Stimulated activated CD4-positive, alpha-beta T cell treated with anti-CD3 and anti-CD28 coated beads, Interleukin-15, amount 100 ng/mL, for 24 hours (primary cell): ENCODE data around the gene PCDHA1.
"Not testable (repeated sequence)": the region's sequence is repeated elsewhere in the genome, so short reads cannot be mapped to it uniquely, and the experiment has no call there.

Experiments
- DNase-seq: peaks from one replicate; pipeline ENCODE4 v3.0.0-alpha.2; 2020

The PCDHA1 gene

DNA sequence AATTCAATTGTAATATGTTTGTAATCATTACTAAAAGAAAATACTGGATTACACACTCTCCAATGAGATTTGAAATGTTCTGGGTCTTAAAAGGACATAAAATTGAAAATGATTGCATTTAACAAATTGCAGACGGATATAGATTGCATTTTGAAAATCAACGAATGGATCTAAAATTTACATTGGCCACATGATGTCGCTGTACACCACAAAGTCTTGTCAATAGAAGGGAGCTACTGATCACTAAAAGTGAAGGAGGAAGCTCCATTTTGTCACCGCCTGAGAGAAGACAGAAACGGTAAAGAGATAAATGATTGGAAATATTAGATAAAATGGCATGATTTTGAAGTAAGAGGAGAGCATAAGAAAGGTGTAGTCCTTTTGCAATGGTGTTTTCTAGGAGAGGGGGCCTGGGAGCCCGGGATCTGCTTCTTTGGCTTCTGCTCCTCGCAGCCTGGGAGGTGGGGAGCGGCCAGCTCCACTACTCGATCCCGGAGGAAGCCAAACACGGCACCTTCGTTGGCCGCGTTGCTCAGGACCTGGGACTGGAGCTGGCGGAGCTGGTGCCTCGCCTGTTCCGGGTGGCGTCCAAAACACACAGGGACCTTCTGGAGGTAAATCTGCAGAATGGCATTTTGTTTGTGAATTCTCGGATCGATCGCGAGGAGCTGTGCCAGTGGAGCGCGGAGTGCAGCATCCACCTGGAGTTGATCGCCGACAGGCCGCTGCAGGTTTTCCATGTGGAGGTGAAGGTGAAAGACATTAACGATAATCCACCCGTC, at the start of gene PCDHA1:
Gene PCDHA1, plus strand, starts transcription at position 236 of the 782 bp plus-strand sequence.
- no peak for DNase-seq

DNA sequence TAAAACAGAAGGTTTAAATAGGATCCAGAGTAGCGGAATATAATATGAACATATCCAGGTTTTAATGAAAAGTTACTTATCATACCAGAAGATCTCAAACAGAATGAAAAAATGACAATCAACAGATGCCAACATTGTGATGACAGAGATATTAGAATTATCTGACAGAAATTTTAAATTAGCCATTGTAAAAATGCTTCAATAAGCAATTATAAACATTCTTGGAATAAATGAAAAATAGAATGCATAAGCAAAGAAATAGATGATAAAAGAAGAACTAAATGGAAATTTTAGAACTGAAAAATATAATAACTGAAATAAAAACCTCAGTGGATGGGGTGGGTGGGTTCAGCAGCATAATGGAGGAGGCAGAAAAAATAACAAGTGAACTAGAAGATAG, 48.5 kb upstream of the PCDHA1 start:
- DNase-seq: no peak

DNA sequence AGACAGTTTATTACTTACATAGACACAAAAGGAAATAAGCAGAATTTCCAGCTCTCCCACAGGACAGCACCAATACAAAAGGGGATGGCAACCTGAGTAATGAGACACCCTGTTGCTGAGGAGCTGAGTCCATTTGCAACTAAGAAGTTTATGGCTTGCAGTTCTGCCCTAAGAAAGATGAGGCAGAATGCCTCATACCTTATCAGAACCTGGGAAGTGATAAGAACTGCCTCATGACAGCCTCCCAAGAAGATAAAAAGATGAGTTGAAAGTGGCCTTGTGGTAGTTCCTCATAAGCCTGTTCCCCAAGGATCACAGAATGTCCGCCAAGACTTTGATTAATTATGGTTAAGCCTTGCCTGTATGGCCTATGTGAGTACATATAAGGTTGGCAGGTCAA, 44.0 kb upstream of the PCDHA1 start:
- DNase-seq: no peak

DNA sequence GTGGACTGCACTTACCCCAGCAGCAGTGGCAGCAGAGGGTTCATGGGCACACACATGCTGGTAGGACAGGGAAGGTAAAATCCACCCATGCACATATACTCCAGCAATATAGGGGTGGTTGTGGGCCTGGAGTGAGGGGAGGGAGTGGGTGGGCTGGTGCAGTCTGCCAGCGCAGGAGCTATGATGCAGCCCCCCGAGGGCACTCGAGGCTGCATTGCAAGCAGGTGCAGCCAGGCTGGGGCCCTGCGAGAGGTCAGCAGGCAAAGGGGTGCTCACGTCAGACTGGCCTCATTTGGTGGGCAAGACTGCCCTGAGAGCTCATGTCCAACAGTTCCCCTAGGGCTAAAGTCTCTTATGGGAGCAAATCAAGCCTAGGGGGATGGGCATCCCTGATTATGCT, 32.4 kb upstream of the PCDHA1 start:
- no peak for DNase-seq

DNA sequence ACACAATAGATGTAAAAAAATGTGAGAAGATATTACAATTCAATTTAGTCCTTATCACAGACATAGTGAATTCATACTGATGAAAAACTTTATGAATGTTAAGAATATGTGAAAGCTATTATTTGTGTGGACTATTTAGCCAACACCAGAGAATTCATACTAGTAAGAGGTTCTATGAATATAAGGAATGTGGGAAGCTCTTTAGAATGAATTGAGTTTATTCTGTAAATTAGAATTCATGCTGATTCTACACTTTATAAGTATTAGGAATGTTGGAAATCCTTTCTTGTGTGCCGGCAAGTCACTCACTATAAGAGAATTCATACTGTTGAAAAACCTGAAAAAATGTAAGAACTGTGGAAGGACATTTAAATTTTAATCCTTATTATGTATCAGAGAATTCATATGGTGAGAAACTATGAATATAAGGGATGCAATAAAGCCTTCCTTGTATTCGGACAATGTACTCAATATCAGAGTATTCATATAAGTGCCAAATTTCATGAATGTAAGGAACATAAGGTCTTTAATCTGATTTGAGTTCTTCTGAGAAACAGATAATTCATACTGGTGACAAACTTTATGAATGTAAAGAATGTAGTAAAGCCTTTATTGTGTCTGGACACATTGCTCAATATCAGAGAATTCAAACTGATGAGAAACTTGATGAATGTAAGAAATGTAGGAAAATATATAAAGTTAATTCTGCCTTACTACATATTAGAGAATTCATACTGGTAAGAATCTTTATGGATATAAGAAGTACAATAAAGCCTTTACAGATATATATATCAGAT, 21.6 kb upstream of the PCDHA1 start:
- no peak for DNase-seq

DNA sequence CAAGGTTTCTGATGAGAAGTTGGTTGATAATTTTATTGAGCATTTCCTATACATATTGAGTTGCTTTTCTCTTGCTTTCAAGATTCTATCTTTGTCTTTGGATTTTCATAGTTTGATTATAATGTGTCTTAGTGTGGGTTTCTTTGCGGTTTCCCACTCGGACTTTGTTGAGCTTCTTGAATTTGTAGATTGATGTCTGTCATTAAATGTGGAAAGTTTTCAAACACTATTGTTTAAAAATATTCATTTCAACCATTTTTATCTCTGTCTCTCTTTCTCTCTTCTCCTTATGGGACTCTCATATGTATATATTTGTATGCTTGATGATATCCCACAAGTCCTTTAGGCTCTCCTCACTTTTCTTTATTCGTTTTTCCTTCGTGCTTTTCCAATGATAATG, 18.5 kb upstream of the PCDHA1 start:
- DNase-seq: no peak

DNA sequence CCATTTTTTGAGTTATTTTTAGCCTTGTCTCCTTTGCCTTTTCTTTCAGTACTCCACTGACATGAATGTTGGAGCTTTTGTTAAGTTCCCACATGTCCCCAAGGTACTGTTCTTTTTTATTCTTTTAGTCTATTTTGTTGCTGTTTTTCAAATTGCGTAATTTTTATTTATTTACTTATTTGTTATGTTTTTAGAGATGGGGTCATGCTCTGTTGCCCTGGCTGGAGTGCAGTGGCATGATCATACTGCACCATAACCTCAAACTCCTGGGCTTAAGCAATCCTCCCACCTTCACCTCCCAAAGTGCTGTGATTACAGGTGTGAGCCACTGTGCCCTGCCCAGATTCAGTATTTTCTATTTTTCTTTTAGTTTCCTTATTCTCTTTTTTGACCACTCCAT, 5.4 kb upstream of the PCDHA1 start:
- DNase-seq: no peak

DNA sequence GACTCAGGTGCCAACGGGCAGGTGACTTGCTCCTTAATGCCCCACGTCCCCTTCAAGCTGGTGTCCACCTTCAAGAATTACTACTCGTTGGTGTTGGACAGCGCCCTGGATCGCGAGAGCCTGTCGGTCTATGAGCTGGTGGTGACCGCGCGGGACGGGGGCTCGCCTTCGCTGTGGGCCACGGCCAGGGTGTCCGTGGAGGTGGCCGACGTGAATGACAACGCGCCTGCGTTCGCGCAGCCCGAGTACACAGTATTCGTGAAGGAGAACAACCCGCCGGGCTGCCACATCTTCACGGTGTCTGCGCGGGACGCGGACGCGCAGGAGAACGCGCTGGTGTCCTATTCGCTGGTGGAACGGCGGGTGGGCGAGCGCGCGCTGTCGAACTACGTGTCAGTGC, 1.5 kb downstream of the PCDHA1 start:
- DNase-seq: not testable (repeated sequence)

DNA sequence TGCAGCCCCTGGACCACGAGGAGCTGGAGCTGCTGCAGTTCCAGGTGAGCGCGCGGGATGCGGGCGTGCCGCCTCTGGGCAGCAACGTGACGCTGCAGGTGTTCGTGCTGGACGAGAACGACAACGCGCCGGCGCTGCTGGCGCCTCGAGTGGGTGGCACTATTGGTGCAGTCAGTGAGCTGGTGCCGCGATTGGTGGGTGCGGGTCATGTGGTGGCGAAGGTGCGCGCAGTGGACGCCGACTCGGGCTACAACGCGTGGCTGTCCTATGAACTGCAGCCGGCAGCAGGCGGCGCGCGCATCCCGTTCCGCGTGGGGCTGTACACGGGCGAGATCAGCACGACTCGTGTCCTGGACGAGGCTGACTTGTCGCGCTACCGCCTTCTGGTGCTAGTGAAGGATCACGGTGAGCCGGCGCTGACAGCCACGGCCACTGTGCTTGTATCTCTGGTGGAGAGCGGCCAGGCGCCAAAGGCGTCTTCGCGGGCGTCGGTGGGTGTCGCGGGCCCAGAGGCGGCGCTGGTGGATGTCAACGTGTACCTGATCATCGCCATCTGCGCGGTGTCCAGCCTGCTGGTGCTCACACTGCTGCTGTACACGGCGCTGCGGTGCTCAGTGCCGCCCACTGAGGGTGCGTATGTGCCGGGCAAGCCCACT, 2.0 kb downstream of the PCDHA1 start:
- DNase-seq: not testable (repeated sequence)

DNA sequence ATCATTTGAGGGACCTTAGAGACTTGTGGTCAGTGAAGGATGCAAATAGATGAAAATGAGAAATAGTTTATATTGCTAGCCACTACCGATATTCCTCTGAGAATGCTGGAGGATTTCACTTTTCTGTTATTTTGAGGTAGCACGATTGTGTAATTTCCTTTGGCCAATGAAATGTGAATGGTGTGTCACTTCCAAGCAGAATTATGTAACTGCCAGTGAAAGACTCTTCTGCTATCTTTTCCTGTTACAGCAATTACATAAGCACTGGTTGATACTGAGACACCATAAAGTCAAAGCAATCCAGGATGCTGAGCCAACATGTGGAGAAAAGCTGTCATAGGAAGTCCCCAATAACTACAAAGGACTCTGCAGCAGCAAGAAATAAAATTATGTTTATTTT, 5.1 kb downstream of the PCDHA1 start:
- DNase-seq: no peak

DNA sequence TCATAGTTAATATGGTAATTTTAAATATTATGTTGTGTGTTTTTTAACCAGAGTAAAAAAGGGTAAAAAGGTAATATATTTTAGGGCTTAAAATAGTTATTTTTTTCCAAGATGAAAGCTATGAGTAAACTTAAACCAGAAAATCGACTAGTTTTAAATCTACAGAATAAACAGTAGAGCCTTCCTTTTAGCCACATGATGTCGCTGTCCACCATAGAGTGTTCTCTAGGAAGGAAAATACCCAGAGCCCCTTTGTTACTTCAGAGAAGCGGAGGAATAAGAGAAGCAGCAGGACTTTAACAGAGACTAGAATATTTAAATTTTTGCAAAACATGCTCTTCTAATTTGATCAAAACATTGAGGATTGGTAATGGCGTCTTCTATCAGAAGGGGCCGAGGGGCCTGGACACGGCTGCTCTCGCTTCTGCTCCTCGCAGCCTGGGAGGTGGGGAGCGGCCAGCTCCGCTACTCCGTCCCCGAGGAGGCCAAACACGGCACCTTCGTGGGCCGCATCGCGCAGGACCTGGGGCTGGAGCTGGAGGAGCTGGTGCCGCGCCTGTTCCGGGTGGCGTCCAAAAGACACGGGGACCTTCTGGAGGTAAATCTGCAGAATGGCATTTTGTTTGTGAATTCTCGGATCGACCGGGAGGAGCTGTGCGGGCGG, 8.8 kb downstream of the PCDHA1 start, which contains the start of gene PCDHA2:
Gene PCDHA2, plus strand, starts transcription at position 258 of the 664 bp plus-strand sequence.
- DNase-seq: no peak

DNA sequence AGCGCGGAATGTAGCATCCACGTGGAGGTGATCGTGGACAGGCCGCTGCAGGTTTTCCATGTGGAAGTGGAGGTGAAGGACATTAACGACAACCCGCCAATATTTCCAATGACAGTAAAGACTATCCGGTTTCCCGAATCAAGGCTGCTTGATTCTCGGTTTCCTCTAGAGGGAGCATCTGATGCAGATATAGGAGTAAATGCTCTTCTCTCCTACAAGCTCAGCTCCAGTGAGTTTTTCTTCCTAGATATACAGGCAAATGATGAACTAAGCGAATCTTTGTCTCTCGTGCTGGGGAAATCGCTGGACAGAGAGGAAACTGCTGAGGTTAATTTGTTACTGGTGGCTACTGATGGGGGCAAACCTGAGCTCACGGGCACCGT, 9.3 kb downstream of the PCDHA1 start:
- DNase-seq: no peak

DNA sequence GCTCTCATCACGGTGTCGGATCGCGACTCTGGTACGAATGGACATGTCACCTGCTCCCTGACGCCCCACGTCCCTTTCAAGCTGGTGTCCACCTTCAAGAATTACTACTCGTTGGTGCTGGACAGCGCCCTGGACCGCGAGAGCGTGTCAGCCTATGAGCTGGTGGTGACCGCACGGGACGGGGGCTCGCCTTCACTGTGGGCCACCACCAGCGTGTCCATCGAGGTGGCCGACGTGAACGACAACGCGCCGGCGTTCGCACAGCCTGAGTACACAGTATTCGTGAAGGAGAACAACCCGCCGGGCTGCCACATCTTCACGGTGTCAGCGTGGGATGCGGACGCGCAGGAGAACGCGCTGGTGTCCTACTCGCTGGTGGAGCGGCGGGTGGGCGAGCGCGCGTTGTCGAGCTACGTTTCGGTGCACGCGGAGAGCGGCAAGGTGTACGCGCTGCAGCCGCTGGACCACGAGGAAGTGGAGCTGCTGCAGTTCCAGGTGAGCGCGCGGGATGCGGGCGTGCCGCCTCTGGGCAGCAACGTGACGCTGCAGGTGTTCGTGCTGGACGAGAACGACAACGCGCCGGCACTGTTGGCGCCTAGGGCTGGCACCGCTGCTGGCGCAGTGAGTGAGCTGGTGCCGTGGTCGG, 10.3 kb downstream of the PCDHA1 start:
- DNase-seq: not testable (repeated sequence)

DNA sequence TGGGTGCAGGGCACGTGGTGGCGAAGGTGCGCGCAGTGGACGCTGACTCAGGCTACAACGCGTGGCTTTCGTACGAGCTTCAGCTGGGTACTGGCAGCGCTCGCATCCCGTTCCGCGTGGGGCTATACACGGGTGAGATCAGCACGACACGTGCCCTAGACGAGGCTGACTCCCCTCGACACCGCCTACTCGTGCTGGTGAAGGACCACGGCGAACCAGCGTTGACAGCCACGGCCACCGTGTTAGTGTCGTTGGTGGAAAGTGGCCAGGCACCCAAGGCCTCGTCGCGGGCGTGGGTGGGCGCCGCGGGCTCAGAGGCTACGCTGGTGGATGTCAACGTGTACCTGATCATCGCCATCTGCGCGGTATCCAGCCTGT, 10.8 kb downstream of the PCDHA1 start:
- DNase-seq: no peak

DNA sequence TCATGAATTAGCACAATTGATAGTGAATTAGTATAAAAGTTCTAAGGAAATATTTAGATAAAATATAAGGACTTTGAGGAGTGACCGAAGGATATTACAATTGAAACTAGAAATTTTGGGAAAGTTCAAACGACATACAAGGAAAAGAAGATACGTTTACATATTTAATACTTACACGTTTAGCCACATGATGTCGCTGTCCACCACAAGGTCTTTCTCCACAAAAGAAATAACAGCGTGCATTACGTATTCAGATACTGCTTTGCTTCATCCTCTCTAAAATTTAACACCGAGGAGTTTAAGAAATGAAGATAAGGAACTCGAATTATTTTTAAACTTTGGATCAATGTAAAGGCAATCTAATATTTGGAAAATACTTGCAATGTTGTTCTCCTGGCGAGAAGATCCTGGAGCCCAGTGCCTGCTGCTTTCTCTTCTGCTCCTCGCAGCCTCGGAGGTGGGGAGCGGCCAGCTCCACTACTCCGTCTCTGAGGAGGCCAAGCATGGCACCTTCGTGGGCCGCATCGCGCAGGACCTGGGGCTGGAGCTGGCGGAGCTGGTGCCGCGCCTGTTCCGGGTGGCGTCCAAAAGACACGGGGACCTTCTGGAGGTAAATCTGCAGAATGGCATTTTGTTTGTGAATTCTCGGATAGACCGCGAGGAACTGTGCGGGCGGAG, 15.0 kb downstream of the PCDHA1 start, which contains the start of gene PCDHA3:
Gene PCDHA3, plus strand, starts transcription at position 242 of the 678 bp plus-strand sequence.
- DNase-seq: no peak

DNA sequence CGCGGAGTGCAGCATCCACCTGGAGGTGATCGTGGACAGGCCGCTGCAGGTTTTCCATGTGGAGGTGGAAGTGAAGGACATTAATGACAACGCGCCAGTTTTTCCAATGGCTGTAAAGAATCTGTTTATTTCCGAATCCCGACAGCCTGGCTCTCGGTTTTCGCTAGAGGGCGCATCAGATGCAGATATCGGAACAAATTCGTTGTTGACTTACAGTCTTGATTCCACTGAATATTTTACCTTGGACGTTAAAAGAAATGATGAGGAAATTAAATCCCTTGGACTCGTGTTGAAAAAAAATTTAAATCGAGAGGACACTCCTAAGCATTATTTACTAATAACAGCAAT, 15.5 kb downstream of the PCDHA1 start:
- no peak for DNase-seq

DNA sequence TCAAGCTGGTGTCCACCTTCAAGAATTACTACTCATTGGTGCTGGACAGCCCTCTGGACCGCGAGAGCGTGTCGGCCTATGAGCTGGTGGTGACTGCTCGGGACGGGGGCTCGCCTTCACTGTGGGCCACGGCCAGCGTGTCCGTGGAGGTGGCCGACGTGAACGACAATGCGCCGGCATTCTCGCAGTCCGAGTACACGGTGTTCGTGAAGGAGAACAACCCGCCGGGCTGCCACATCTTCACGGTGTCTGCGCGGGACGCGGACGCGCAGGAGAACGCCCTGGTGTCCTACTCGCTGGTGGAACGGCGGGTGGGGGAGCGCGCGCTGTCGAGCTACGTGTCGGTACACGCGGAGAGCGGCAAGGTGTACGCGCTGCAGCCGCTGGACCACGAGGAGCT, 16.4 kb downstream of the PCDHA1 start:
- DNase-seq: not testable (repeated sequence)

DNA sequence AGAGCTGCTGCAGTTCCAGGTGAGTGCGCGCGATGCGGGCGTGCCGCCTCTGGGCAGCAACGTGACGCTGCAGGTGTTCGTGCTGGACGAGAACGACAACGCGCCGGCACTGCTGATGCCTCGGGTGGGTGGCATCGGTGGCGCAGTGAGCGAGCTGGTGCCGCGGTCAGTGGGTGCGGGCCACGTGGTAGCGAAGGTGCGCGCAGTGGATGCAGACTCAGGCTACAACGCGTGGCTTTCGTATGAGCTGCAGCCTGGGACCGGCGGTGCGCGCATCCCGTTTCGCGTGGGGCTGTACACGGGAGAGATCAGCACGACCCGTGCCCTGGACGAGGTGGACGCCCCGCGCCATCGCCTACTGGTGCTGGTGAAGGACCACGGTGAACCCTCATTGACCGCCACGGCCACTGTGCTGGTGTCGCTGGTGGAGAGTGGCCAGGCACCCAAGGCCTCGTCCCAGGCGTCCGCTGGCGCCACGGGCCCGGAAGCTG, 16.9 kb downstream of the PCDHA1 start:
- no peak for DNase-seq

DNA sequence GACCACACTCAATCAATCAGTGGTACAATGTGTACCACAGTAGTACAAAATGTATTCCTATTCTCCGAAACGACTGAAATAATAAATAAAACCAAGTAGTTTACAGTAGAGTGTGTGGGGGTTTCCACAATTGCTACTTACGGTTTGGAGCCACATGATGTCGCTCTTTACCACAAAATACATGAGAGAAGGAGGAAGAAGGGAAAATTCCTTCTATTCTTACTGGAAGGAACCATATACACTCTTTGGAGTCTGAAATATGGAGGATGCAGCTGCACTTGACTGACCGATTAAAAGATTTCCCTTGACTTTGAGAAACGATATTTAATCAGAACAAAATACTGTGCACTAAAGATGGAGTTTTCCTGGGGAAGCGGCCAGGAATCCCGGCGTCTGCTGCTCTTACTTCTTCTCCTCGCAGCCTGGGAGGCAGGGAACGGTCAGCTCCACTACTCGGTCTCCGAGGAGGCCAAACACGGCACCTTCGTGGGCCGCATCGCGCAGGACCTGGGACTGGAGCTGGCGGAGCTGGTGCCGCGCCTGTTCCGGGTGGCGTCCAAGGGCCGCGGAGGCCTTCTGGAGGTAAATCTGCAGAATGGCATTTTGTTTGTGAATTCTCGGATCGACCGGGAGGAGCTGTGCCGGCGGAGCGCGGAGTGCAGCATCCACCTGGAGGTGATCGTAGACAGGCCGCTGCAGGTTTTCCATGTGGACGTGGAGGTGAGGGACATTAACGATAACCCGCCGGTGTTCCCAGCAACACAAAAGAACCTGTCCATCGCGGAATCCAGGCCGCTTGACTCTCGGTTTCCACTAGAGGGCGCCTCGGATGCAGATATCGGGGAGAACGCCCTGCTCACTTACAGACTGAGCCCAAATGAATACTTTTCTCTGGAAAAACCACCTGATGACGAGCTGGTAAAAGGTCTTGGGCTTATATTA, 21.2 kb downstream of the PCDHA1 start, which contains the start of gene PCDHA4:
Gene PCDHA4, plus strand, starts transcription at position 235 of the 942 bp plus-strand sequence.
- DNase-seq: peak; percentile 41

DNA sequence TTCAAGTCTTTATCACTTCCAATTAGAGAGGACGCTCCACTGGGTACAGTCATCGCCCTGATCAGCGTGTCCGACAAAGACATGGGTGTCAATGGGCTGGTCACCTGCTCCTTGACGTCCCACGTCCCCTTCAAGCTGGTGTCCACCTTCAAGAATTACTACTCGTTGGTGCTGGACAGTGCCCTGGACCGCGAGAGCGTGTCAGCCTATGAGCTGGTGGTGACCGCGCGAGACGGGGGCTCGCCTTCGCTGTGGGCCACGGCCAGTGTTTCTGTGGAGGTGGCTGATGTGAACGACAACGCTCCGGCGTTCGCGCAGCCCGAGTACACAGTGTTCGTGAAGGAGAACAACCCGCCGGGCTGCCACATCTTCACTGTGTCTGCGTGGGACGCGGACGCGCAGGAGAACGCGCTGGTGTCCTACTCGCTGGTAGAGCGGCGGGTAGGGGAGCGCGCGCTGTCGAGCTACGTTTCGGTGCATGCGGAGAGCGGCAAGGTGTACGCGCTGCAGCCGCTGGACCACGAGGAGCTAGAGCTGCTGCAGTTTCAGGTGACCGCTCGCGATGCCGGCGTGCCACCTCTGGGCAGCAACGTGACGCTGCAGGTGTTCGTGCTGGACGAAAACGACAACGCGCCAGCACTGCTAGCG, 22.4 kb downstream of the PCDHA1 start:
- DNase-seq: not testable (repeated sequence)
